Activated CD8-positive, alpha-beta memory T cell treated with anti-CD3 and anti-CD28 coated beads, Interleukin-2, amount 10 ng/mL, durations not matched to agents 7 days and 5 days (primary cell): Measurements from ENCODE around the gene EXOSC7. TPM values are rescaled to one million over a fixed set of nuclear protein-coding genes. Genes with fewer than 3 reads are reported as not detected.
"Not testable (repeated sequence)": the region's sequence is repeated elsewhere in the genome, so short reads cannot be mapped to it uniquely, and the experiment has no call there.

Experiments
- ATAC-seq: fragments of 150-1000 bp; cut with Tn5 transposase; one replicate; pipeline ENCODE4 v1.10.0; 2021; ENCODE audit warnings: moderate library complexity
- CTCF ChIA-PET: fragments of 350-600 bp; sonication (Branson Sonifier 250); formaldehyde crosslinking; loops from one replicate; lab custom pipeline; 2021; ENCODE audit warnings: antibody characterized with exemption; lab: Charles Lee
- DNase-seq: peaks from one replicate; pipeline ENCODE4 v3.0.0-alpha.2; 2020
- H3K27ac Mint-ChIP-seq: one replicate; pipeline ENCODE4 v1.8.0; 2021; ENCODE audit warnings: mild to moderate bottlenecking, mixed read lengths
- H3K27me3 Mint-ChIP-seq: one replicate; pipeline ENCODE4 v1.8.0; 2021; ENCODE audit warnings: mixed read lengths
- H3K36me3 Mint-ChIP-seq: one replicate; pipeline ENCODE4 v1.8.0; 2021; ENCODE audit warnings: mild to moderate bottlenecking, mixed read lengths
- H3K4me1 Mint-ChIP-seq: one replicate; pipeline ENCODE4 v1.8.0; 2021; ENCODE audit warnings: mixed read lengths
- H3K4me3 Mint-ChIP-seq: one replicate; pipeline ENCODE4 v1.8.0; 2021; ENCODE audit warnings: mild to moderate bottlenecking, moderate library complexity, mixed read lengths
- H3K9me3 Mint-ChIP-seq: one replicate; pipeline ENCODE4 v1.8.0; 2022; ENCODE audit warnings: low read depth, mixed read lengths
- total RNA-seq, 2 experiments: library from RNA; stranded (reverse); gene quantifications; one replicate each; pipeline ENCODE4 v1.2.3, GENCODE V29; 2021

The EXOSC7 gene
- total RNA-seq, 2 experiments from 2014 or later: 51.3 to 66.1 TPM

- DNase-seq: no peak
- no peaks in the 10 kb centered on the region for H3K9me3 Mint-ChIP-seq
- peak overlapping the region; percentile 45 for H3K27ac Mint-ChIP-seq
- H3K4me1 Mint-ChIP-seq: peaks cover 22% of the 10 kb centered on the region
- no peaks in the 10 kb centered on the region for H3K36me3 Mint-ChIP-seq
- peaks cover 17% of the 10 kb centered on the region for H3K27me3 Mint-ChIP-seq
- no peak overlapping the region for H3K4me3 Mint-ChIP-seq
- no peak for ATAC-seq
- CTCF ChIA-PET: interaction anchor here (0.7 to 11.1 kb wide), 34 partner anchors 7 to 619 kb away, joined by 3 to 296 read pairs (median 6); partner anchors contain the start of genes EXOSC7, TMEM158 and ZDHHC3
Measured at GRCh38 chr3:45041666-45042065, 65.6 kb downstream of the EXOSC7 start.

GRCh38 chr3:45042162-45042561 is 66.1 kb downstream of the EXOSC7 start:
- DNase-seq: no peak
- H3K27ac Mint-ChIP-seq: peak overlapping the region; percentile 6
- H3K27me3 Mint-ChIP-seq: peaks cover 19% of the 10 kb centered on the region
- H3K4me3 Mint-ChIP-seq: no peak overlapping the region
- CTCF ChIA-PET: interaction anchor here (0.8 to 11.1 kb wide), 19 partner anchors 12 to 649 kb away, joined by 3 to 296 read pairs (median 5); partner anchors contain the start of gene TMEM158
- ATAC-seq: no peak
- peaks cover 22% of the 10 kb centered on the region for H3K4me1 Mint-ChIP-seq
- H3K36me3 Mint-ChIP-seq: no peaks in the 10 kb centered on the region
- H3K9me3 Mint-ChIP-seq: no peaks in the 10 kb centered on the region

- DNase-seq: no peak
- no peak overlapping the region for H3K4me3 Mint-ChIP-seq
- H3K36me3 Mint-ChIP-seq: no peaks in the 10 kb centered on the region
- CTCF ChIA-PET: interaction anchor here (1.0 to 11.1 kb wide), 4 partner anchors 11 to 616 kb away, joined by 3 to 296 read pairs (median 37); no protein-coding TSS in a partner anchor
- H3K9me3 Mint-ChIP-seq: no peaks in the 10 kb centered on the region
- no peak for ATAC-seq
- H3K27me3 Mint-ChIP-seq: peaks cover 30% of the 10 kb centered on the region
- peaks cover 22% of the 10 kb centered on the region for H3K4me1 Mint-ChIP-seq
- H3K27ac Mint-ChIP-seq: no peak overlapping the region
Measured at GRCh38 chr3:45043728-45044299, 67.8 kb downstream of the EXOSC7 start.

- Mint-ChIP-seq H3K4me1 (no peaks in the 10 kb centered on the region), H3K36me3 (no peaks in the 10 kb centered on the region), H3K4me3 (no peak overlapping the region), H3K27me3 (peaks cover 49% of the 10 kb centered on the region), H3K9me3 (no peaks in the 10 kb centered on the region), H3K27ac (no peak overlapping the region)
- CTCF ChIA-PET: interaction anchor here (0.8 to 1.4 kb wide), 5 partner anchors 7 to 452 kb away, joined by 3 to 6 read pairs (median 4); no protein-coding TSS in a partner anchor
- no peak for ATAC-seq
- DNase-seq: no peak
Measured at GRCh38 chr3:45048244-45048643, 72.2 kb downstream of the EXOSC7 start.

- DNase-seq: no peak
- CTCF ChIA-PET: no interaction called here
- H3K27me3 Mint-ChIP-seq: peaks cover 49% of the 10 kb centered on the region
- H3K4me3 Mint-ChIP-seq: no peak overlapping the region
- ATAC-seq: no peak
- peaks cover 13% of the 10 kb centered on the region for H3K4me1 Mint-ChIP-seq
- H3K27ac Mint-ChIP-seq: no peak overlapping the region
- no peaks in the 10 kb centered on the region for H3K9me3 Mint-ChIP-seq
- no peaks in the 10 kb centered on the region for H3K36me3 Mint-ChIP-seq
Measured at GRCh38 chr3:45049807-45050206, 73.8 kb downstream of the EXOSC7 start.

GRCh38 chr3:45051685-45052084 is 75.6 kb downstream of the EXOSC7 start:
- DNase-seq: no peak
- ATAC-seq: no peak
- Mint-ChIP-seq H3K36me3 (no peaks in the 10 kb centered on the region), H3K27me3 (peaks cover 37% of the 10 kb centered on the region), H3K27ac (no peak overlapping the region), H3K9me3 (no peaks in the 10 kb centered on the region), H3K4me3 (no peak overlapping the region), H3K4me1 (peaks cover 16% of the 10 kb centered on the region)
- CTCF ChIA-PET: interaction anchor here (7.9 kb wide), 1 partner anchor 8 kb away, joined by 71 read pairs; no protein-coding TSS in a partner anchor

- not testable (repeated sequence) for H3K27ac Mint-ChIP-seq, ATAC-seq, H3K4me3 Mint-ChIP-seq, DNase-seq, H3K36me3 Mint-ChIP-seq, H3K9me3 Mint-ChIP-seq
- CTCF ChIA-PET: interaction anchor here (1.5 to 7.9 kb wide), 3 partner anchors 10 to 157 kb away, joined by 7 to 71 read pairs (median 15); no protein-coding TSS in a partner anchor
- Mint-ChIP-seq H3K4me1 (peaks cover 22% of the 10 kb centered on the region), H3K27me3 (peaks cover 19% of the 10 kb centered on the region)
Measured at GRCh38 chr3:45053805-45054195, 77.8 kb downstream of the EXOSC7 start.

- DNase-seq (no peak), ATAC-seq (no peak)
- no peaks in the 10 kb centered on the region for H3K36me3 Mint-ChIP-seq
- CTCF ChIA-PET: interaction anchor here (1.3 to 7.9 kb wide), 4 partner anchors 11 to 156 kb away, joined by 4 to 71 read pairs (median 11); no protein-coding TSS in a partner anchor
- H3K4me3 Mint-ChIP-seq: no peak overlapping the region
- H3K27me3 Mint-ChIP-seq: peaks cover 14% of the 10 kb centered on the region
- H3K27ac Mint-ChIP-seq: no peak overlapping the region
- no peaks in the 10 kb centered on the region for H3K9me3 Mint-ChIP-seq
- peaks cover 22% of the 10 kb centered on the region for H3K4me1 Mint-ChIP-seq
Measured at GRCh38 chr3:45054196-45054857, 78.3 kb downstream of the EXOSC7 start.

- Mint-ChIP-seq H3K36me3 (no peaks in the 10 kb centered on the region), H3K27ac (no peak overlapping the region), H3K27me3 (peaks cover 7% of the 10 kb centered on the region), H3K4me1 (peaks cover 22% of the 10 kb centered on the region), H3K4me3 (no peak overlapping the region), H3K9me3 (no peaks in the 10 kb centered on the region)
- ATAC-seq (no peak), DNase-seq (no peak)
- CTCF ChIA-PET: interaction anchor here (0.6 to 7.9 kb wide), 13 partner anchors 11 to 1279 kb away, joined by 3 to 71 read pairs (median 4); no protein-coding TSS in a partner anchor
Measured at GRCh38 chr3:45055032-45055410, 79.0 kb downstream of the EXOSC7 start.

GRCh38 chr3:45055411-45056143 is 79.5 kb downstream of the EXOSC7 start:
- no peak overlapping the region for H3K4me3 Mint-ChIP-seq
- CTCF ChIA-PET: interaction anchor here (0.6 to 7.9 kb wide), 13 partner anchors 11 to 1278 kb away, joined by 3 to 71 read pairs (median 4); no protein-coding TSS in a partner anchor
- no peaks in the 10 kb centered on the region for H3K36me3 Mint-ChIP-seq
- peaks cover 2% of the 10 kb centered on the region for H3K27me3 Mint-ChIP-seq
- H3K27ac Mint-ChIP-seq: no peak overlapping the region
- ATAC-seq: no peak
- peaks cover 22% of the 10 kb centered on the region for H3K4me1 Mint-ChIP-seq
- DNase-seq: no peak
- no peaks in the 10 kb centered on the region for H3K9me3 Mint-ChIP-seq

- CTCF ChIA-PET: interaction anchor here (0.7 to 7.9 kb wide), 4 partner anchors 9 to 154 kb away, joined by 3 to 71 read pairs (median 5); no protein-coding TSS in a partner anchor
- Mint-ChIP-seq H3K27me3 (no peaks in the 10 kb centered on the region), H3K27ac (no peak overlapping the region), H3K4me1 (peaks cover 22% of the 10 kb centered on the region), H3K9me3 (no peaks in the 10 kb centered on the region), H3K4me3 (no peak overlapping the region), H3K36me3 (no peaks in the 10 kb centered on the region)
- DNase-seq (no peak), ATAC-seq (no peak)
Measured at GRCh38 chr3:45056608-45057301, 80.7 kb downstream of the EXOSC7 start.

- H3K27ac Mint-ChIP-seq: no peak overlapping the region
- no peak for ATAC-seq
Measured at GRCh38 chr3:45057557-45057956, 81.5 kb downstream of the EXOSC7 start.

More at GRCh38 chr3:45057557-45057956, 81.5 kb downstream of the EXOSC7 start:
- H3K36me3 Mint-ChIP-seq: no peaks in the 10 kb centered on the region
- peaks cover 24% of the 10 kb centered on the region for H3K4me1 Mint-ChIP-seq
- peak; percentile 62 for DNase-seq
- no peaks in the 10 kb centered on the region for H3K27me3 Mint-ChIP-seq
- CTCF ChIA-PET: interaction anchor here (0.7 to 7.9 kb wide), 4 partner anchors 8 to 153 kb away, joined by 3 to 71 read pairs (median 5); no protein-coding TSS in a partner anchor
- no peaks in the 10 kb centered on the region for H3K9me3 Mint-ChIP-seq
- H3K4me3 Mint-ChIP-seq: no peak overlapping the region
